Neuron (in vitro differentiated cells): ENCODE data around the gene CD274.

ENCODE experiments used
- H2AFZ ChIP-seq: one replicate; pipeline ENCODE4 v1.6.1; 2013; ENCODE audit warnings: low read depth, mild to moderate bottlenecking, inconsistent platforms, low read length, moderate library complexity
- H3K27me3 ChIP-seq: one replicate; pipeline ENCODE4 v1.6.1; 2013; ENCODE audit warnings: low read length; ENCODE audit not compliant: insufficient read depth
- H3K36me3 ChIP-seq: one replicate; pipeline ENCODE4 v1.6.1; 2013; ENCODE audit warnings: low read length; ENCODE audit not compliant: insufficient read depth
- H3K4me1 ChIP-seq: one replicate; pipeline ENCODE4 v1.6.1; 2013; ENCODE audit warnings: low read length; ENCODE audit not compliant: insufficient read depth
- H3K4me3 ChIP-seq: 2 replicates; pipeline ENCODE4 v1.5.1; 2013; ENCODE audit warnings: mild to moderate bottlenecking, low read length, moderate library complexity
- H3K9me3 ChIP-seq: one replicate; pipeline ENCODE4 v1.6.1; 2013; ENCODE audit warnings: low read length

Gene CD274

DNA sequence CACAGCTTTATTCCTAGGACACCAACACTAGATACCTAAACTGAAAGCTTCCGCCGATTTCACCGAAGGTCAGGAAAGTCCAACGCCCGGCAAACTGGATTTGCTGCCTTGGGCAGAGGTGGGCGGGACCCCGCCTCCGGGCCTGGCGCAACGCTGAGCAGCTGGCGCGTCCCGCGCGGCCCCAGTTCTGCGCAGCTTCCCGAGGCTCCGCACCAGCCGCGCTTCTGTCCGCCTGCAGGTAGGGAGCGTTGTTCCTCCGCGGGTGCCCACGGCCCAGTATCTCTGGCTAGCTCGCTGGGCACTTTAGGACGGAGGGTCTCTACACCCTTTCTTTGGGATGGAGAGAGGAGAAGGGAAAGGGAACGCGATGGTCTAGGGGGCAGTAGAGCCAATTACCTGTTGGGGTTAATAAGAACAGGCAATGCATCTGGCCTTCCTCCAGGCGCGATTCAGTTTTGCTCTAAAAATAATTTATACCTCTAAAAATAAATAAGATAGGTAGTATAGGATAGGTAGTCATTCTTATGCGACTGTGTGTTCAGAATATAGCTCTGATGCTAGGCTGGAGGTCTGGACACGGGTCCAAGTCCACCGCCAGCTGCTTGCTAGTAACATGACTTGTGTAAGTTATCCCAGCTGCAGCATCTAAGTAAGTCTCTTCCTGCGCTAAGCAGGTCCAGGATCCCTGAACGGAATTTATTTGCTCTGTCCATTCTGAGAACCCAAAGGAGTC lies at the start of gene CD274:
TSS of gene CD274 (plus strand) at position 184 of the 733 bp plus-strand sequence. CDS start 5,572 bp downstream, outside the sequence.
- no peaks in the 10 kb centered on the region for H3K27me3 ChIP-seq
- no peaks in the 10 kb centered on the region for H3K4me1 ChIP-seq
- H2AFZ ChIP-seq = peak within 1 kb of the TSS; percentile 43
- H3K4me3 ChIP-seq = peak within 1 kb of the TSS; percentile 42
- H3K36me3 ChIP-seq = no peaks in the 10 kb centered on the region
- H3K9me3 ChIP-seq = no peaks in the 10 kb centered on the region

DNA sequence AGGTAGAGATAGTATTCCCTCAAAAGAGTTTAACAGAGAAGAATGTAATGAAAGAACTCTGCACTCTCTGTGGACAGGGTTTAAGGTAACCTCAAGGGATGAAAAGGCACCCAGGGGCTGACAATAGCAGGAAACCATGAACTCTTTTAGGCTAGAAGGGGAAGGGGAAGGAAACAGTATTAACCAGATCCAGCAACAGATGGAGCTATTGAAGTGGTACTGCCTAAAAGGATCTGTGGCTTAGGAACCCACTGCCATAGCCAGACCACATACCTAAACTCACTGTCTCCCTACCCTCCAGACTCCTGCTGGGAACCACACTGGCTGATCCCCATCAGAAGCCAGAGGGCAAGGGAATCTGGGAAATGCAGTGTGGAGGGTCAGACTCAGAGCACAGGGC lies 48.1 kb upstream of the CD274 start:
- H3K27me3 ChIP-seq = no peaks in the 10 kb centered on the region

DNA sequence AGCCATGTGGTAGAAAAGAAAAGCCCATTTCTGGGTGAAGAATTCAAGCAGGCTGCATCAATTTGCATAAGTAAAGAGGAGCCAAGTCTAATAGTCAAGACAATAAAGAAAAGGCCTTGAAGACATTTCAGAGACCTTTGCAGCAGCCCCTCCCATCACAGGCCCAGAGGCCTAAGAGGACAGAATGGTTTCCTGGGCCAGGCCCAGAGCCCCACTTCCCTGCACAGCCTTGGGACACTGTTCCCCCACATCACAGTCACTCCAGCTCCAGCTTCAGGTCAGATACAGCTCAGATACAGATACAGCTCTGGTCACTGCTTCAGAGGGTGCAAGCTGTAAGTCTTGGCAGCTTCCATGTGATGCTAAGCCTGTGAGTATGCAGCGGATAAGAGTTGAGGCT lies 41.7 kb upstream of the CD274 start:
- Histone ChIP-seq H3K9me3 (peaks cover 6% of the 10 kb centered on the region), H3K4me3 (no peak overlapping the region), H3K4me1 (no peaks in the 10 kb centered on the region), H3K36me3 (no peaks in the 10 kb centered on the region), H3K27me3 (no peaks in the 10 kb centered on the region), H2AFZ (no peak overlapping the region)

More for the DNA sequence above, 48.1 kb upstream of the CD274 start:
- Histone ChIP-seq H3K36me3 (no peaks in the 10 kb centered on the region), H2AFZ (no peak overlapping the region), H3K4me1 (no peaks in the 10 kb centered on the region), H3K4me3 (no peak overlapping the region), H3K9me3 (no peaks in the 10 kb centered on the region)

DNA sequence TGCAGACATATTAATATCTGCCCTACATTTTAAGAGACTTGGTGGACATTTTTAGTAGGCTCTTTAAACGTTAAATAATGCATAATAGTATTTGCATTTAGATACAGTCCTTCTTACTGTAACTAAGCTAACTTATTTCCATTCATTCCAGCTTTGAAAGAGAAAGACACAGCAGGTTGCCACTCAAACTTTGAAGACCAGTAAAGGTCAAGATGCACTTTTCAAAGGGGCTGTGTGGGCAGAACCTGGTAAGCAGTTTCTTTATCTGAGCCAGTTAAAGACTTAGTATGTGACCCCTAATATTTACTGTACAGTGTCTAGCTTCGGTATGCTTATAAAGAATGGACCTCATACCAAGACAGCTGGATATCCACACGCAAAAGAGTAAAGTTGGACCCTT lies 33.4 kb upstream of the CD274 start:
- Histone ChIP-seq H3K36me3 (no peaks in the 10 kb centered on the region), H3K4me3 (no peak overlapping the region), H2AFZ (no peak overlapping the region), H3K27me3 (no peaks in the 10 kb centered on the region), H3K4me1 (no peaks in the 10 kb centered on the region), H3K9me3 (peaks cover 8% of the 10 kb centered on the region)

DNA sequence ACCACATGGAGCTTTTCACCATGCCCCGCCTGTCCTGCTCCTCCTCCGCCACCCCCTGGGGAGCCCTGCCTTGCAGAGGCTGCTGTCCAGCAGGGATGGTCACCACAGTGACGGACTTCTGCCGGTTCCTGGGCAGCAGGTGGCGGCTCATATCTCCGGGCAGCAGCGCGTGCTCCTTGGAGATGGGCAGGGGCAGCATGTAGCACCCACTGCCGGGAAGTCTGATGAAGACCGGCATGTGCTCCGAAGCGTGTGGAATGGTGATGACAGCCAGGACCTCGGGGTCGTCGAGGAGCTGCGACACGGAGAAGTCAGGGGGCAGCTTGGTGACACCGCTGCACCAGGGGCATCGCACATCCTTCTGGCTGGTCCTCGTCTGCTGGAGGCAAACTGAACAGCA lies 31.9 kb upstream of the CD274 start:
- Histone ChIP-seq H3K4me1 (no peaks in the 10 kb centered on the region), H3K36me3 (no peaks in the 10 kb centered on the region), H3K4me3 (no peak overlapping the region), H3K27me3 (no peaks in the 10 kb centered on the region), H3K9me3 (peaks cover 8% of the 10 kb centered on the region), H2AFZ (no peak overlapping the region)

DNA sequence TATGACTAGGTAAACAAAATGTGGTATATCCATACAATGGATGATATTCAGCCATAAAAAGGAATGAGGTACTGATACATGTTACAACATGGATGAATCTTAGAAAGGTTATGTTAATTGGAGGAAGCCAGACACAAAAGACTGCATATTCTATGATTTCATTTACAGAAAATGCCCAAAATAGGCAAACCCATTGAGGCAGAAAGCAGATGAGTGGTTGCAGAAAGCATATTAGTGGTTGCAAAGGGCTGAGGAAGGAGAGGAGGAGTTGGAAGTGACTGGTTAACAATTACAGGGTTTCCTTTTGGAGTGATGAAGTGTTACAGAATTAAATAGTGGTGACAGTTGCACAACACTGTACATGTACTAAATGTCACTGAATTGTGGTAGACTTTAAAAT lies 30.4 kb upstream of the CD274 start:
- H2AFZ ChIP-seq = no peak overlapping the region
- no peaks in the 10 kb centered on the region for H3K36me3 ChIP-seq

DNA sequence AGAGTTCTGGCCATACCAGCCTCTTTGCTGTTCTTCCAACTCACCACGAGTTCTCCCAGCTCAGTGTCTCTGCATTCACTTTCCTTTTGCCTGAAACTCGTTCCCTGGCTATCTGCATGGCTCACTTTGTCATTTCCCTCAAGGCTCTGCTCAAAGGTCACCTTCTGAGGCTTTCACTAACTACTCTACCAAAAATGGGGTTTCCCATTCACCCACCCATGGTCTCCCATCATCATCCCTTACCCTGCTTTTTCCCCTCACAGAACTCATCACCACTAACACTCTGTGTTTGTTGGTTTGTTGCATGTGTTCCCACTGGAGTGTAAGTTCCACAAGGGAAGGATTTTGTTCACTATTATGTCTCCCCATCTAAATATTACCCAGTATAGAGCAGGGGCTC lies 29.2 kb upstream of the CD274 start:
- Histone ChIP-seq H3K4me3 (no peak overlapping the region), H3K36me3 (no peaks in the 10 kb centered on the region), H3K4me1 (no peaks in the 10 kb centered on the region), H2AFZ (no peak overlapping the region), H3K9me3 (peaks cover 8% of the 10 kb centered on the region), H3K27me3 (no peaks in the 10 kb centered on the region)

More for the DNA sequence above, 30.4 kb upstream of the CD274 start:
- Histone ChIP-seq H3K27me3 (no peaks in the 10 kb centered on the region), H3K9me3 (peaks cover 8% of the 10 kb centered on the region), H3K4me3 (no peak overlapping the region), H3K4me1 (no peaks in the 10 kb centered on the region)

DNA sequence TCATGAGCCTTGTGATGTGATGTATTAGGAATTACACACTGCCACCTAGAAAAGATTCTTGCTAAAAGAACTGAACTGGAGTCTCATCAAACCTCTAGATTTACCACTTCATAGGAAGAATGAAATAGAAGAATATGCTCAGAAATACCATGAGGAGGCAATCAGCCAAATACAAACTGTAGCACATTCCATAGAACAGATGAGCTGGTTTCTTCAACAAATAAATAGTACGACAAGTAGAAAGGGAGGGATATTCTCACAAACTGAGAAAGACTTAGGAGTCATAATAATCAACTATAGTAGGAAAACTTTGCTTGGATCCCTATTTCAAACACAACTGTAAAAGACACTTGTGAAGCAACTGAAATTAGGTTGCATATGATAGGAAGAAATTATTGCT lies 28.1 kb upstream of the CD274 start:
- Histone ChIP-seq H3K9me3 (peaks cover 8% of the 10 kb centered on the region), H3K4me1 (no peaks in the 10 kb centered on the region), H3K27me3 (no peaks in the 10 kb centered on the region), H3K4me3 (no peak overlapping the region), H3K36me3 (no peaks in the 10 kb centered on the region), H2AFZ (no peak overlapping the region)

DNA sequence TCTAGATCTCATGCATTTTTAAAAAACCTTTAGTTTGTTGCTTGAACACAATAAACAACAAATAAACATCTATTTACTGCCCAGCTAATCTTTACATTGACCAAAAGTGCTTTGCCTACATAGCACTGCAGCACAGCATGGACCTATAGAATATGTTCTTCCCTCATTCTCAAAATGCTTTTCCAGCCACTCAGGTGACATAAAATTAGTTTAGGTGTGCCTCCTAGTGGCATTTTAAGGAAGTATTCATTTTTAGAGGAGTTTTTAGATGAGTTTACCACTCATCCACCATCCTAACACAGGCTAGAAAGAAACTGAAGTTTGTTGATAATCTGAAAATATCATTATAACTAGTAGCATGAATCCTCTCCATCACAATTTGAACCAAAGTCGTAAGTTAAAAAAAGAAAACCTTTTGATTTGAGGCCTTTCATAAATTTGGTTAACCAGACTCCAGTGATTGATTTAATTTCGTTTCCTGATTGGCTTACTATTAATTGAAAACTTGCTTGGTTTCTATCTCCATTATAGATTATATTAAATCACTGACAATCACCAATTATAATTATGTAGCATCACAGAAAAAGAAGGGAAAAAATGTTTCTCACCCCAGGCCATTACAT lies 25.2 kb upstream of the CD274 start:
- Histone ChIP-seq H3K4me1 (no peaks in the 10 kb centered on the region), H3K4me3 (no peak overlapping the region), H3K36me3 (no peaks in the 10 kb centered on the region), H3K27me3 (no peaks in the 10 kb centered on the region), H3K9me3 (no peaks in the 10 kb centered on the region), H2AFZ (no peak overlapping the region)

DNA sequence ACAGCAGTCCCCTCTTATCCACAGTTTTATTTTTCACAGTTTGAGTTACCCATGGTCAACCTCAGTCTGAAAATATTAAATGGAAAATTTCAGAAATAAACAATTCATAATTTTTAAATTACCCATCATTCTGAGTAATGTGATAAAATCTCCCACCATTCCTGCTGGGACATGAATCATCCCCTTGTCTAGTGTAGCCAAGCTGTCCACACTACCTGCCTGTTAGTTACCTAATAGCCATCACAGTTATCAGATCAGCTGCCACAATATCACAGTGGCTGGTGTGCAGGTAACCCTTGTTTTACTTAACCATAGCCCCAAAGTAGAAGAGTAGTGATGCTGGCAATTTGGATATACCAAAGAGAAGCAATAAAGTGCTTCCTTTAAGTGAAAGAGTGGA lies 23.3 kb upstream of the CD274 start:
- H3K4me3 ChIP-seq = no peak overlapping the region
- no peak overlapping the region for H2AFZ ChIP-seq
- no peaks in the 10 kb centered on the region for H3K9me3 ChIP-seq
- peaks cover 6% of the 10 kb centered on the region for H3K36me3 ChIP-seq
- H3K27me3 ChIP-seq = no peaks in the 10 kb centered on the region
- no peaks in the 10 kb centered on the region for H3K4me1 ChIP-seq

DNA sequence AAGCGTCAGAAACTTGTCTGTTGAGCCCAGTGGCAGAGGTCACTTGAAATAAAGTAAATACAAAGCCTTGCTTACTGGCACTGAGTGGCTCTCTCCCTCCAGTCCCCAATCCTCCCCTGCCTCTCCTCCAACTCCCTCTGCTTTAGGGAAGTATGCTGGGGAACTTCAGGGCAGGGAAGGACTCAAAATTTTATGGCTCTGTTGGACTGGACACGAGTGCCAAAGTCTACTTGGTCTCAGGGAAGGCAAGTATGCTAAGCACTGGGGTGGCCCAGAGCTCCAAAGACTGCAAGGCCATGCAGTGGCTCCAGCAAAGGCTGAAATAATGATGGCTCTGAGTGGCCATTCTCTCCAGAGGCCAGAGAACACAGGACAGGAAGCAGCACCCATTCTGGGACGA lies 22.2 kb upstream of the CD274 start:
- no peak overlapping the region for H3K4me3 ChIP-seq
- no peaks in the 10 kb centered on the region for H3K9me3 ChIP-seq
- no peak overlapping the region for H2AFZ ChIP-seq
- peaks cover 8% of the 10 kb centered on the region for H3K36me3 ChIP-seq
- no peaks in the 10 kb centered on the region for H3K4me1 ChIP-seq
- H3K27me3 ChIP-seq = no peaks in the 10 kb centered on the region

DNA sequence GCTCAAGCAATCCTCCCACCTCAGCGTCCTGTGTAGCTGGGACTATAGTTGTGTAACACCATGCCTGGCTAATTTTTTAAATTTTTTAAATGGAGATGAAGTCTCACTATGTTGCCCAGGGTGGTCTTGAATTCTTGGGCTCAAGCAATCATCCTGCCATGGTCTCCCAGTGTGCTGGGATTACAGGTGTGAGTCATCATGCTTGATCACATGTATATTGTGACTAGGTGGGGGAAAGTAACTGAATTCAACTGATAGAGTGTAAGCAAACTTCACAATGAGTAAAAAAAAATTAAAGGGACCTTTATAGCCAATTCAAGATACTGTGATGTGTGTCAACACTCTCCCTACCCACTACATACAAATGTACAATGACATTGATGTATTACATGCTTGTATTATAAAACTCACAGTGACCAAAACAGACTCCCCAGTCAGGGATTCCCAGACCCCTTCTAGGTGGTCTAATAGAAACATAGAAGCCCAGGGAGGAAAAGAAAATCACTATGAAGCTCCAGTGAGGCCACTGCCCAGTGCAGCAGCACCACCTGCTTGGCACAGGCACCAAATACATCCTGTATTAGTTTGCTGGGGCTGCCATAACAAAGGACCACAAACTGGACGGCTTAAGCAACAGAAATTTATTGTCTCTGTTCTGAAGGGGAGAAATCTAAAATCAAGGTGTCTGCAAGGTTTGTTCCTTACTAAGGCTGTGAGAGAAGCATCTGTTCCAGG lies 21.4 kb upstream of the CD274 start:
- Histone ChIP-seq H3K4me3 (no peak overlapping the region), H3K9me3 (no peaks in the 10 kb centered on the region), H3K4me1 (no peaks in the 10 kb centered on the region), H3K36me3 (peaks cover 8% of the 10 kb centered on the region), H3K27me3 (no peaks in the 10 kb centered on the region), H2AFZ (no peak overlapping the region)

DNA sequence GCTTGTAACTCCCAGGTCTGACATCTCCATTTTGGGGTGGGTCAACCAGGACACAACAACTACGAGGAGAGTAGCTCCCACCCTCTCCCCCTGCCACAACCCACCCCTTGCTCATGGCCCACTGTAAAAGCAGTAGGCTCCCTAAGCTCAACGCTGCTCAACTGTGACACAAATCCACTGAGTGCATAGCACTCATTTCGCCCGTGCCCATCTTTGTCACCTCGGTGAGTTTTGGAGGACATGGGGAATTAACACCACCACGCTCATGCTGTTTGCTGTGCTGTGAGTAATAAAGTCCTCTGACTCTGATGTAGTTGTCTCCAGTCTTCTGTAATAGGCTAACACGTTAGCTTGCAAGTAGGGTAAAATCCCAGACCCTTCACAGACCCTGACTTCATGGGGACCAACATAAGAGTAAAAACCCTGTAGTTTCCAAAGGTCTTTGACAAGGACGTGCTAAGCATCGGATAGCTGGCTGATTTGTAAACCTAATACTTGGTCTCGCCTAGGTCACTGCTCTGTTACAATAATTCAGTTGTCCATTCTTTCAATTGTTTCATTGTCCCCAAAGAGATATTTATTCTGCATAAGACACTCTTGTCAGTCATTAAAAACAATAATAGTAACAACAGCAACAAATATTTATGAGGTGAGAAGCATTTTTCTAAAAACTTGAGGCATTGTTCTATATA lies 20.3 kb upstream of the CD274 start:
- no peaks in the 10 kb centered on the region for H3K9me3 ChIP-seq
- H3K36me3 ChIP-seq = peaks cover 8% of the 10 kb centered on the region
- no peaks in the 10 kb centered on the region for H3K27me3 ChIP-seq
- no peak overlapping the region for H3K4me3 ChIP-seq
- no peak overlapping the region for H2AFZ ChIP-seq
- no peaks in the 10 kb centered on the region for H3K4me1 ChIP-seq
